Gastrocnemius medialis (tissue), 4 donors: Measurements from ENCODE around the gene HSPA6.
"Not testable (repeated sequence)": the region's sequence is repeated elsewhere in the genome, so short reads cannot be mapped to it uniquely, and the experiment has no call there.

Source experiments
- CTCF ChIP-seq, 5 experiments: fragments of 450-650 bp in 3 of 5; fragments of 200-600 bp in 2 of 5; sonication (generic) in 2 of 5; IDR thresholded peaks in 4 of 5; conservative IDR thresholded peaks in 1 of 5; 1 replicate in 4 of 5; 2 replicates in 1 of 5; pipeline ENCODE4 v1.5.1; 2016 to 2019; ENCODE audit warnings: antibody characterized with exemption in 5 of 5, mild to moderate bottlenecking in 3 of 5, moderate library complexity in 3 of 5
- POLR2A ChIP-seq, 2 donors: fragments of 450-650 bp; IDR thresholded peaks; one replicate each; pipeline ENCODE4 v1.6.1; 2017; ENCODE audit warnings: antibody characterized with exemption in 2 of 2, mild to moderate bottlenecking in 2 of 2, moderate library complexity in 2 of 2

GRCh38 chr1:161530671-161531641, 6.6 kb downstream of the HSPA6 start:
- not testable (repeated sequence) for TF ChIP-seq CTCF (IDR thresholded peaks at IDR 0.05 in 4 of 5, conservative IDR thresholded peaks at IDR 0.05 in 1 of 5)
- TF ChIP-seq POLR2A (IDR thresholded peaks at IDR 0.05) = peak in 1 of 2 donors; percentile 39
